RWPE1 (cell line): Measurements from ENCODE around the gene HDAC11.

ENCODE experiments used
- CTCF ChIA-PET: fragments of 350-600 bp; sonication (Branson Sonifier 250); formaldehyde crosslinking; extraction: SDS; loops from one replicate; lab custom pipeline; 2021; lab: Yijun Ruan, JAX
- POLR2A ChIA-PET: fragments of 400-600 bp; formaldehyde crosslinking; extraction: SDS; loops from one replicate; lab custom pipeline; 2020; ENCODE audit warnings: antibody characterized with exemption; ENCODE audit not compliant: low non-redundant PET; lab: Yijun Ruan, JAX
- DNase-seq: peaks from one replicate; pipeline ENCODE4 v3.0.0; 2012; ENCODE audit warnings: low spot score
- H3K27ac ChIP-seq: fragments of 450-650 bp; 2 replicates; pipeline ENCODE4 v1.5.1; 2017
- CTCF ChIP-seq: fragments of 450-650 bp; conservative IDR thresholded peaks from 2 replicates; pipeline ENCODE4 v1.5.1; 2017; ENCODE audit warnings: low read depth, mild to moderate bottlenecking

HDAC11 gene

DNA sequence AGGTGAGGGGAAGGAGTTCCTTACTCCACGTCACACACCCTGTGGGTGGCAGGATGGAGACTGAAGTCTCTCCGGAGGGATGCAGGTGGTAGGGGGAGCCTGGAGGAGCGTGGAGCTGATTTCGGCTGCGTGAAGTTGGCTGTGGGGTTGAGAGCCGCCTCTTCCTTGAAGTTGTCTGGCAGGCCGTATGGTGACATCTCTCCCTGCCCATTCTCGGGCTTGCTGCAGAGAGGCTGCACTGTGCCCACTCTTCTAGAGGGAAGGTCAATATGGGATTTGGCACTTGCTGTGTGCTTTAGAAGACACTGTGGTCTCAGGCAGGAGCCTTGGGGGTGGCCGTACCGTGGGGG is 55.4 kb downstream of the HDAC11 start:
- no peak for TF ChIP-seq CTCF
- DNase-seq, result no peak
- ChIA-PET POLR2A (no interaction called here), CTCF (no interaction called here)
- peak overlapping the region; percentile 87 for H3K27ac ChIP-seq

GRCh38 chr3:13535905-13536304 is 55.8 kb downstream of the HDAC11 start:
- no peak for TF ChIP-seq CTCF
- POLR2A ChIA-PET, result no interaction called here
- peak overlapping the region; percentile 87 for H3K27ac ChIP-seq
- DNase-seq, result no peak
- CTCF ChIA-PET, result no interaction called here

- ChIA-PET CTCF (interaction anchor here (1.4 kb wide), 1 partner anchor 40 kb away, joined by 3 read pairs; no protein-coding TSS in a partner anchor), POLR2A (no interaction called here)
- H3K27ac ChIP-seq, result peak overlapping the region; percentile 87
- DNase-seq, result no peak
- TF ChIP-seq CTCF, result no peak
Observed at GRCh38 chr3:13536432-13536831, 56.3 kb downstream of the HDAC11 start.

DNA sequence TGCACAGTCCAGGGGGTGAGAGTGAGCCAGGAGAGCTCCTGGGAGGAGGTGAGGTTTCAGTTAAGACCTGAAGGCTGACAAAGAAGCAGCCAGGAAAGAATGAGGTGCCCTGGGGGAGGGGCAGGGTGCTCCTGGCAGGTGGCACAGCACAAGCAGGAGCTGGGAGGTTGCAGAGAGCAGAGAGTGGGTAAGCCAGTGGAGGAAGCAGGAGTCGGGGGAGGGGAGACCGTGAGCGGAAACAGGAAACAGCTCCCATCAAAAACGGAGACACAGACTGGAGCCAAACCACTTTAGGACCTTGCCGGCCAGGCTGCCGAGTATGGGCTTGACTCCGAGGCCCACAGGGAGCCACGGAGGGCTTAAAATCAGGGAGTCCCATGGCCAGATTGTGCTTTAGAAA is 56.7 kb downstream of the HDAC11 start:
- no peak for DNase-seq
- CTCF ChIA-PET, result interaction anchor here (1.4 kb wide), 1 partner anchor 40 kb away, joined by 3 read pairs; no protein-coding TSS in a partner anchor
- POLR2A ChIA-PET, result no interaction called here
- no peak for TF ChIP-seq CTCF
- peak overlapping the region; percentile 87 for H3K27ac ChIP-seq

DNA sequence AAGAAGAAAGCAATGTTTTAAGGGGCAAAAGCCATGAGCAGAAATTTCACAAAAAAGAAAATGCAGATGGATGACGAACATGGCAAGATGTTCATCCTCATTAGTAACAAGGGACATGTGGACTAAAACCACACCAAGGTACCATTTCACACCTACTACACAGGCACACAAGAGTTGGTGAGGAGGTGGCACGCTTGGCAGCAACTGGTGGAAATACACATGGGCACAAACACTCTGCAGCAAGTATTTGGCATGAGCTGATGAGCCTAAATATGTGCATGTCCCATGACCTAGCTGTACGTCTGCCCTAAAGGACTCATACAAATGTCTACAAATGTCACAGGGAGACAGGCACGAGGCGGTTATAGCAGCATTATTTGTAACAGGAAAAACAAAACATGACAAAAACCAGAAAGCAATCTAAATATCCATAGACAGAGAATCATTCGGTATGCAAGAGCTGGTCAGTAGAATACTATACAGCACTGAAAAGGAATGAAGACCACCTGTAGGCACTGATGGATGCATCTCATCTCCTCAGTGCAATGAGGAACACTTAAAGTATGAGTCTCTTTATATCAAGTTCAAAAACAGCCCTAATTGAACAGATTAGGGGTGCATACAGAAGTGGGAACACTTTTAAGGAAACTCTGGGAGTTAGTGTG is 57.3 kb downstream of the HDAC11 start:
- peak overlapping the region; percentile 87 for H3K27ac ChIP-seq
- TF ChIP-seq CTCF, result no peak
- ChIA-PET CTCF (interaction anchor here (1.4 kb wide), 1 partner anchor 41 kb away, joined by 3 read pairs; no protein-coding TSS in a partner anchor), POLR2A (no interaction called here)
- DNase-seq, result no peak

DNA sequence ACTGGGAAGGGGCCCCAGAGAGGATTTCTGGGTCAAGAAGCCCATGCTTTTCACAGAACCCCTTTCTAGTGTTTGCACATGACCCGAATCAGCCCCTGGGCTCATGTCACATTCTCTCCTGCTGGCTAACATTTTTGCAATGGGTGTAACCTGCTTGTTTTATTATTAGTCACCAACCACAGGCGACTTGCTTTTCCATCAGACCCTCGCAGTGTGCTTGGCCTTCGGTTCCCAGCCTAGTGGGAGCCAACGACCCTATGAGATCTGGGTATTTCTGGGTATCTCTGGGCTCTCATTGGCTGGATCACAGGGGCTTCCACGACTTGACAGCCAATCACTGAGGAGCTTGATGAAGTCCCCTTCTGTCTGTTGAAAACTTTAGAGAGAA is 57.8 kb downstream of the HDAC11 start:
- DNase-seq, result peak; percentile 81
- TF ChIP-seq CTCF, result no peak
- H3K27ac ChIP-seq, result peak overlapping the region; percentile 87
- CTCF ChIA-PET, result no interaction called here
- POLR2A ChIA-PET, result no interaction called here
